Mucosa of descending colon (tissue), 3 donors: ENCODE measurements around the gene INO80. TPM values are rescaled to one million over a fixed set of nuclear protein-coding genes. Genes with fewer than 3 reads are reported as not detected.
"Not testable (repeated sequence)": the region's sequence is repeated elsewhere in the genome, so short reads cannot be mapped to it uniquely, and the experiment has no call there.

Experiments
- ATAC-seq: fragments of 200-7000 bp; cut with Tn5 transposase; one replicate; pipeline ENCODE4 v1.9.1; 2020; ENCODE audit warnings: mild to moderate bottlenecking, moderate library complexity
- DNase-seq, 3 donors: peaks; one replicate each; pipeline ENCODE4 v3.0.0-alpha.2; 2020
- H3K36me3 ChIP-seq: fragments of 200-600 bp; one replicate; pipeline ENCODE4 v1.8.0; 2021; ENCODE audit warnings: low read depth, mild to moderate bottlenecking
- H3K4me1 ChIP-seq: fragments of 200-600 bp; one replicate; pipeline ENCODE4 v1.8.0; 2021; ENCODE audit warnings: low read depth, mild to moderate bottlenecking
- H3K4me3 ChIP-seq: fragments of 200-600 bp; one replicate; pipeline ENCODE4 v1.8.0; 2021; ENCODE audit warnings: mild to moderate bottlenecking
- H3K9me3 ChIP-seq: fragments of 200-600 bp; one replicate; pipeline ENCODE4 v1.8.0; 2021; ENCODE audit warnings: mild to moderate bottlenecking
- intact Hi-C, 2 donors: fragments of 100-400 bp; cut with DNase I in 1 of 2; cut with micrococcal nuclease in 1 of 2; formaldehyde crosslinking; loops; one replicate each; pipeline versions ENCODE4 v1.11.0 to v1.11.1; 2022; cut with DNase I, micrococcal nuclease
- total RNA-seq, 3 donors: library from RNA; stranded (reverse); fragmentation: NEBNext Ultra II Directional in 2 of 3; extraction: Animal tissue kit (Norgen Biotek cat#: 25700) in 2 of 3; gene quantifications; one replicate each; pipeline versions ENCODE4 v1.2.1 to v1.2.4, GENCODE V29; 2021 to 2023
- TF ChIP-seq, protein P1 (sequence below): fragments of 200-600 bp; IDR thresholded peaks from one replicate; pipeline ENCODE4 v1.8.0; 2022; ENCODE audit warnings: antibody characterized with exemption, mild to moderate bottlenecking
- donor health status: DM: no; HTN: no; CAD: no; lungs with moderate emphysema.
- donor health status: DM: no; HTN: no; CAD: no.
- donor health status: DM: no; HTN: yes; CAD: no.

The INO80 gene
- total RNA-seq, 3 donors from 2014 or later = 22.7 to 28.0 (median 26.3) TPM

DNA sequence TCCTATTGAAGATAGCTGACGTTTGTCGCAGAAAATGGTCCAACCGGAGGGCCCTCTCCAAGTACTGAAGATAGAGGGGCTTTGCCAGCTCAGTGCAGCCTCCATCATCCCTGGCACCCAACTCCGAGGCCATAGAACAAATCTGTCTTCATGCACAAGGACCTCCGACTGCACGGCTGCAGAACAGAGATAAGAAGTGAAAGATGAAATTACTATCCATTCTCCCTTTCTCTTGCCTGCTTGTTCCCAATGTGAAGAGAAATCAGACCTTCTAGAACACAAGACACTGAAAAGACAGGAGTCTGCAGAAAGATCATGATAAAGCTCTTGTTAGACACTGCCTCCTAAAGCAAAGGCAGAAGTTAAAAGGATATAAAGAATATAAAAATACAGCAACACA is 19.9 kb downstream of the INO80 start:
- no peaks in the 10 kb centered on the region for H3K4me1 ChIP-seq
- TF ChIP-seq, protein P1, sequence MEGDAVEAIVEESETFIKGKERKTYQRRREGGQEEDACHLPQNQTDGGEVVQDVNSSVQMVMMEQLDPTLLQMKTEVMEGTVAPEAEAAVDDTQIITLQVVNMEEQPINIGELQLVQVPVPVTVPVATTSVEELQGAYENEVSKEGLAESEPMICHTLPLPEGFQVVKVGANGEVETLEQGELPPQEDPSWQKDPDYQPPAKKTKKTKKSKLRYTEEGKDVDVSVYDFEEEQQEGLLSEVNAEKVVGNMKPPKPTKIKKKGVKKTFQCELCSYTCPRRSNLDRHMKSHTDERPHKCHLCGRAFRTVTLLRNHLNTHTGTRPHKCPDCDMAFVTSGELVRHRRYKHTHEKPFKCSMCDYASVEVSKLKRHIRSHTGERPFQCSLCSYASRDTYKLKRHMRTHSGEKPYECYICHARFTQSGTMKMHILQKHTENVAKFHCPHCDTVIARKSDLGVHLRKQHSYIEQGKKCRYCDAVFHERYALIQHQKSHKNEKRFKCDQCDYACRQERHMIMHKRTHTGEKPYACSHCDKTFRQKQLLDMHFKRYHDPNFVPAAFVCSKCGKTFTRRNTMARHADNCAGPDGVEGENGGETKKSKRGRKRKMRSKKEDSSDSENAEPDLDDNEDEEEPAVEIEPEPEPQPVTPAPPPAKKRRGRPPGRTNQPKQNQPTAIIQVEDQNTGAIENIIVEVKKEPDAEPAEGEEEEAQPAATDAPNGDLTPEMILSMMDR = no peak
- peaks cover 4% of the 10 kb centered on the region for H3K36me3 ChIP-seq
- ATAC-seq (no peak), DNase-seq (no peak)
- no peak overlapping the region for H3K4me3 ChIP-seq
- intact Hi-C loops = no loop called here
- no peaks in the 10 kb centered on the region for H3K9me3 ChIP-seq

DNA sequence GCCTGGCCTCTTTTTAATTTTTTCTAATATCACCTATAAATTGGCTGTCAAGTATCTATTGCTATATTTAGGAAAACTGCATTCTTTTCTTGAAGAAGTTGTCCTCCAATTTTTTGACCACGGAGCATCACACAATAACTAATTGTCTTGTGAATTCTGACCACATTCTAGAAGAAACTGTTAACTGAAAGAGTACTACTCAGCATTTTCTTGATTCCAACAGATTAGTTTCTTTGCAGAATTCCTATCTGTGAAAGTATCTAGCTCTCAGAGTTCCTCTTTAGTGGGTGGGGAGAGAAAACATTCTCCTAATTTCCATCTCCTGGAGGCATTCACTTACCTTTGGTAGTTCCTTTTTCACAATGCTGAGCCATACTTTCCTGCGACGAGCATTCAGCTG is 31.1 kb downstream of the INO80 start:
- no peaks in the 10 kb centered on the region for H3K4me1 ChIP-seq
- intact Hi-C loops = no loop called here
- no peak overlapping the region for H3K4me3 ChIP-seq
- TF ChIP-seq, protein P1 = no peak
- ATAC-seq = no peak
- H3K36me3 ChIP-seq = peaks cover 27% of the 10 kb centered on the region
- H3K9me3 ChIP-seq = no peaks in the 10 kb centered on the region
- no peak for DNase-seq

GRCh38 chr15:41080144-41080543 is 35.9 kb downstream of the INO80 start:
- no peaks in the 10 kb centered on the region for H3K9me3 ChIP-seq
- intact Hi-C loops = no loop called here
- H3K36me3 ChIP-seq = peaks cover 23% of the 10 kb centered on the region
- no peak overlapping the region for H3K4me3 ChIP-seq
- no peak for ATAC-seq
- no peaks in the 10 kb centered on the region for H3K4me1 ChIP-seq
- TF ChIP-seq, protein P1 = no peak
- no peak for DNase-seq

DNA sequence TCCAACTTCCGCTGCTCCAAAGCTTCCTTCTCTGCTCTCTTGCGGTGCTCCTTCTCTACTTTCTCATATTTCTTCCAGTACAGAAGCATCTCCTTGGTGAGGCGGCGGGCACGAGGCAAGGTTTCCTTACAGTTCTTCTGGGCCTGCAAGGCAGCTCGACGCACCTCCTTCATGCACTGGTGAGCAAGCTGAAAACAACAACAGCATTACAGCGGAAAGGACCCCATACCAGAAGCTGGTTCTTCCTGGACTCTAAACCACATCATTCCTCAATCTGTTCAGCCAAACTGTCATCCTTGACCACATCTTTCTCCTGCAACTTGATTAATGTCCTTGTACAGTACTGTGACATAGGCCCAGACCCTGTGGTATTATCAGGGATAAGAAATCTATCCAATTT is 36.4 kb downstream of the INO80 start:
- H3K9me3 ChIP-seq = no peaks in the 10 kb centered on the region
- no peaks in the 10 kb centered on the region for H3K4me1 ChIP-seq
- H3K4me3 ChIP-seq = no peak overlapping the region
- no peak for ATAC-seq
- DNase-seq = no peak
- TF ChIP-seq, protein P1 = no peak
- intact Hi-C loops = no loop called here
- H3K36me3 ChIP-seq = peaks cover 21% of the 10 kb centered on the region

GRCh38 chr15:41078879-41079278 is 37.2 kb downstream of the INO80 start:
- intact Hi-C loops, DNase-seq, H3K4me1 ChIP-seq, H3K4me3 ChIP-seq, H3K9me3 ChIP-seq, ATAC-seq: not testable (repeated sequence)
- H3K36me3 ChIP-seq = peaks cover 16% of the 10 kb centered on the region

DNA sequence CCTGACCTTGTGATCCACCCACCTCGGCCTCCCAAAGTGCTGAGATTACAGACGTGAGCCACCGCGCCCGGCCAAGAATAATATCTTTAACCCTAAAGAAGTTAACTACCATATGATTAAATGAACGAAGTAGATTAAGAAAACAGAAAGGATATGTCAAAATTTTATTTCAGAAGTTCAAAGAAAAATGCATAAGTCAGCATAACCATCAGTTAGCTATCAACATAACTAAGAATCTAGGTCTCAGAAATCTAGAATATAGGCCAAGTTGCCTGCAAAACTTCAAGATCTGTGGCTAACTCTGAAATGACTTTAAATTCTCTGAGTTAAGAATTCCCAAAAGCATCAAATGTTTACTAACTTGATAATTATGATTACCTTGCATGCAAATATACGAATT is 38.0 kb downstream of the INO80 start:
- no peaks in the 10 kb centered on the region for H3K4me1 ChIP-seq
- DNase-seq (no peak), ATAC-seq (no peak)
- H3K9me3 ChIP-seq = no peaks in the 10 kb centered on the region
- intact Hi-C loops = no loop called here
- TF ChIP-seq, protein P1 = no peak
- H3K36me3 ChIP-seq = peaks cover 16% of the 10 kb centered on the region
- H3K4me3 ChIP-seq = no peak overlapping the region
